PC-3 (cell line): ENCODE results near the gene CFAP47. TPM values are rescaled to one million over a fixed set of nuclear protein-coding genes. Genes with fewer than 3 reads are reported as not detected.
"Not testable (repeated sequence)": the region's sequence is repeated elsewhere in the genome, so short reads cannot be mapped to it uniquely, and the experiment has no call there.

Source experiments
- ATAC-seq: fragments of 200-7000 bp; cut with Tn5 transposase; 2 replicates; pipeline ENCODE4 v1.9.1; 2020; ENCODE audit warnings: mild to moderate bottlenecking, moderate library complexity
- BruUV-seq: library from RNA; stranded (reverse); fragments of 400-500 nt; replicated peaks from 2 replicates; lab custom pipeline; 2021; lab: Mats Ljungman, UMichigan
- CTCF ChIA-PET: fragments of 300-600 bp; sonication (Branson Sonifier 250); formaldehyde crosslinking; loops from one replicate; lab custom pipeline; 2022; ENCODE audit warnings: antibody characterized with exemption; lab: Charles Lee
- POLR2A ChIA-PET: fragments of 300-600 bp; sonication (Branson Sonifier 250); formaldehyde crosslinking; loops from one replicate; lab custom pipeline; 2022; ENCODE audit warnings: antibody characterized with exemption; ENCODE audit not compliant: unreplicated experiment; lab: Charles Lee
- DNase-seq: peaks from one replicate; pipeline ENCODE4 v3.0.0-alpha.2; 2015
- H2AFZ ChIP-seq: fragments of 300-600 bp; sonication (generic); 2 replicates; pipeline ENCODE4 v1.6.0; 2016; ENCODE audit warnings: antibody characterized with exemption, low read length
- H3F3A ChIP-seq: fragments of 300-600 bp; sonication (generic); one replicate; pipeline ENCODE4 v1.6.0; 2017; ENCODE audit warnings: antibody characterized with exemption, low read length, control low read depth, mild to moderate bottlenecking; ENCODE audit not compliant: unreplicated experiment
- H3K27ac ChIP-seq: fragments of 300-600 bp; sonication (generic); 2 replicates; pipeline ENCODE4 v1.5.1; 2016; ENCODE audit warnings: mild to moderate bottlenecking, low read length
- H3K27me3 ChIP-seq: fragments of 300-600 bp; sonication (generic); 2 replicates; pipeline ENCODE4 v1.6.1; 2016; ENCODE audit warnings: low read length, mixed read lengths
- H3K36me3 ChIP-seq: fragments of 300-600 bp; sonication (generic); 2 replicates; pipeline ENCODE4 v1.6.1; 2016; ENCODE audit warnings: low read depth, mixed run types, low read length, mixed read lengths
- H3K4me1 ChIP-seq: fragments of 300-600 bp; sonication (generic); 2 replicates; pipeline ENCODE4 v1.5.1; 2016; ENCODE audit warnings: low read length; ENCODE audit not compliant: insufficient read depth
- H3K4me2 ChIP-seq: fragments of 300-600 bp; sonication (generic); 2 replicates; pipeline ENCODE4 v1.6.0; 2016; ENCODE audit warnings: low read length
- H3K4me3 ChIP-seq: fragments of 300-600 bp; sonication (generic); 2 replicates; pipeline ENCODE4 v1.5.1; 2016; ENCODE audit warnings: mild to moderate bottlenecking, low read length, mixed read lengths
- H3K79me2 ChIP-seq: fragments of 300-600 bp; sonication (generic); 2 replicates; pipeline ENCODE4 v1.6.1; 2017; ENCODE audit warnings: low read length, mixed read lengths
- H3K9ac ChIP-seq: fragments of 300-600 bp; sonication (generic); 2 replicates; pipeline ENCODE4 v1.6.0; 2016; ENCODE audit warnings: mild to moderate bottlenecking, low read length
- H3K9me2 ChIP-seq: fragments of 300-600 bp; sonication (generic); replicated peaks from 2 replicates; pipeline ENCODE4 v1.6.1; 2016; ENCODE audit warnings: mixed run types, low read length, mixed read lengths
- H3K9me3 ChIP-seq: fragments of 300-600 bp; sonication (generic); 2 replicates; pipeline ENCODE4 v1.6.1; 2016; ENCODE audit warnings: low read length, mixed read lengths
- H4K20me1 ChIP-seq: fragments of 300-600 bp; sonication (generic); 2 replicates; pipeline ENCODE4 v1.6.1; 2016; ENCODE audit warnings: low read length, mixed read lengths
- CTCF ChIP-seq: fragments of 300-600 bp; sonication (generic); conservative IDR thresholded peaks from 2 replicates; pipeline ENCODE4 v1.5.1; 2017; ENCODE audit warnings: antibody characterized with exemption, low read depth, mild to moderate bottlenecking, low read length
- EZH2 ChIP-seq: fragments of 300-600 bp; sonication (generic); IDR thresholded peaks from one replicate; pipeline ENCODE4 v1.6.1; 2017; ENCODE audit warnings: antibody characterized with exemption, mild to moderate bottlenecking, low read length; ENCODE audit not compliant: unreplicated experiment
- EZH2phosphoT487 ChIP-seq: fragments of 300-600 bp; sonication (generic); IDR thresholded peaks from 2 replicates; pipeline ENCODE4 v1.6.1; 2018; ENCODE audit warnings: mild to moderate bottlenecking, antibody characterized with exemption, low read length, borderline replicate concordance
- intact Hi-C: fragments of 100-400 bp; cut with micrococcal nuclease; formaldehyde crosslinking; loops from 2 replicates; pipeline ENCODE4 v1.9.0; 2023
- total RNA-seq: library from RNA; depleted of rRNA; stranded (reverse); fragments of >200 nt; gene quantifications from 2 replicates; pipeline ENCODE4 v1.2.3, GENCODE V29; 2014

The CFAP47 gene
- total RNA-seq, 1 experiment from 2014 or later, result not detected

DNA sequence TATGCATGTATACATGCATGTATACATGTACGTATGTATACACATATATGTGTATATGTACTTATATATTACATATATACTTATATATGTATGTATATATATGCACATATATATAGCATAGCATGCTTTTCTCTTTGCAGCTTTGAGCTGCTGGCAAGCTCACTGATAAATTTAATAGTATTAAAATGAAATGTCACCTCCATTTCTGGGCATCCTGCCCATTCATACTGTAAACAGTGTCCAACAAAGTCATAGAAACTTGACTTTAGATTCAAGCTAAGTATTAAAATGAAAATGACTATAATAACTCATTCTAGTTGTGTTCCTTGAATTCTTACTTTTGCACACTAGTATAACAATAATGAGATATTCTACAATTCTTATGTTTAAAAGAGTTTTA lies 163.7 kb downstream of the CFAP47 start:
- Histone ChIP-seq H3F3A (no peaks in the 10 kb centered on the region), H3K9me2 (no peaks in the 10 kb centered on the region), H3K4me2 (no peak overlapping the region), H3K4me1 (no peaks in the 10 kb centered on the region), H3K79me2 (no peaks in the 10 kb centered on the region), H3K4me3 (no peak overlapping the region), H3K27ac (no peak overlapping the region), H3K9ac (no peak overlapping the region), H2AFZ (no peak overlapping the region), H3K36me3 (no peaks in the 10 kb centered on the region), H3K9me3 (no peaks in the 10 kb centered on the region), H4K20me1 (no peaks in the 10 kb centered on the region), H3K27me3 (no peaks in the 10 kb centered on the region)
- CTCF ChIA-PET, result no interaction called here
- no peak for ATAC-seq
- intact Hi-C loops, result no loop called here
- no peak for DNase-seq
- POLR2A ChIA-PET, result no interaction called here
- no TSS peak for BruUV-seq
- TF ChIP-seq EZH2phosphoT487 (no peak), EZH2 (no peak), CTCF (no peak)

DNA sequence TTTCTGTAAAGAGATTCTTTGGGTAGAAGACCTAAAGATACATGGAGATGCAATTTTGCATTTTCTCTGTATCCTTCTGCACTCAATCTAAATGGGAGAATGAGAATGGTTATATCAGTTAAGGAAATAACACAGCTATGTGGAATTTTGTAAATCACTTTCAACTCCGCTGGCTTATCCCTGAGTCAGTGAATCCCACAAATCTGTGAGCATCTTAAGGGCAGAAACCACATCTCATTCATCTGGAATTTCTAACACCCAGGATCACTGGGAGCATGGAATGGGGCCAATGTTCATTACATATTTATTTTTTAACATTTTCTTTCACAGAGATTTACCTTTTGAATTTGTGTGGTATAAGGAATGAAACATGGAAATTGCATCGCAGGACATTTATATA lies 167.8 kb downstream of the CFAP47 start:
- Histone ChIP-seq H3K36me3 (no peaks in the 10 kb centered on the region), H2AFZ (no peak overlapping the region), H4K20me1 (no peaks in the 10 kb centered on the region), H3K27me3 (no peaks in the 10 kb centered on the region), H3K9me3 (no peaks in the 10 kb centered on the region), H3F3A (no peaks in the 10 kb centered on the region), H3K79me2 (no peaks in the 10 kb centered on the region), H3K9me2 (no peaks in the 10 kb centered on the region), H3K4me3 (no peak overlapping the region), H3K9ac (no peak overlapping the region), H3K4me1 (no peaks in the 10 kb centered on the region), H3K4me2 (no peak overlapping the region), H3K27ac (no peak overlapping the region)
- TF ChIP-seq EZH2 (no peak), EZH2phosphoT487 (no peak), CTCF (no peak)
- intact Hi-C loops, result no loop called here
- ChIA-PET CTCF (no interaction called here), POLR2A (no interaction called here)
- no peak for DNase-seq
- ATAC-seq, result no peak
- no TSS peak for BruUV-seq

GRCh38 chrX:36088939-36089338 lies 169.4 kb downstream of the CFAP47 start:
- BruUV-seq, CTCF ChIA-PET: not testable (repeated sequence)

More at GRCh38 chrX:36088939-36089338, 169.4 kb downstream of the CFAP47 start:
- POLR2A ChIA-PET, H3K4me2 ChIP-seq, H3K27ac ChIP-seq, ATAC-seq, H3F3A ChIP-seq, H4K20me1 ChIP-seq, H3K9ac ChIP-seq, H2AFZ ChIP-seq, H3K4me3 ChIP-seq, H3K4me1 ChIP-seq, H3K27me3 ChIP-seq, H3K79me2 ChIP-seq, DNase-seq, H3K9me2 ChIP-seq, H3K9me3 ChIP-seq, intact Hi-C loops, H3K36me3 ChIP-seq: not testable (repeated sequence)
